ENCODE results near the gene ADK. TPM values are rescaled to one million over a fixed set of nuclear protein-coding genes. Genes with fewer than 3 reads are reported as not detected.

Gene ADK
- total RNA-seq, 2 experiments from 2014 or later, result 56.5 to 57.4 TPM

- Mint-ChIP-seq H3K27ac (no peak overlapping the region), H3K4me3 (no peak overlapping the region), H3K36me3 (peaks cover 37% of the 10 kb centered on the region), H3K27me3 (no peaks in the 10 kb centered on the region), H3K4me1 (peaks cover 6% of the 10 kb centered on the region), H3K9me3 (peaks cover 8% of the 10 kb centered on the region)
- no peak for DNase-seq
These were observed 448.7 kb downstream of the ADK start for GRCh38 chr10:74599672-74600071.

GRCh38 chr10:74600170-74600569 lies 449.1 kb downstream of the ADK start:
- H3K27ac Mint-ChIP-seq, result no peak overlapping the region
- peaks cover 8% of the 10 kb centered on the region for H3K9me3 Mint-ChIP-seq
- H3K4me3 Mint-ChIP-seq, result no peak overlapping the region
- no peaks in the 10 kb centered on the region for H3K27me3 Mint-ChIP-seq
- no peak for DNase-seq
- H3K36me3 Mint-ChIP-seq, result peaks cover 42% of the 10 kb centered on the region
- peaks cover 6% of the 10 kb centered on the region for H3K4me1 Mint-ChIP-seq

GRCh38 chr10:74602576-74602975 lies 451.6 kb downstream of the ADK start:
- H3K4me3 Mint-ChIP-seq, result no peak overlapping the region
- peaks cover 52% of the 10 kb centered on the region for H3K36me3 Mint-ChIP-seq
- H3K4me1 Mint-ChIP-seq, result peaks cover 3% of the 10 kb centered on the region
- peaks cover 10% of the 10 kb centered on the region for H3K9me3 Mint-ChIP-seq
- no peak for DNase-seq
- no peaks in the 10 kb centered on the region for H3K27me3 Mint-ChIP-seq
- H3K27ac Mint-ChIP-seq, result no peak overlapping the region

- Mint-ChIP-seq H3K27me3 (no peaks in the 10 kb centered on the region), H3K36me3 (peaks cover 46% of the 10 kb centered on the region), H3K9me3 (peaks cover 3% of the 10 kb centered on the region), H3K4me3 (no peak overlapping the region), H3K27ac (no peak overlapping the region), H3K4me1 (peaks cover 4% of the 10 kb centered on the region)
- no peak for DNase-seq
These were observed 459.3 kb downstream of the ADK start for GRCh38 chr10:74610299-74610698.

- no peak for DNase-seq
- Mint-ChIP-seq H3K27me3 (no peaks in the 10 kb centered on the region), H3K9me3 (peaks cover 2% of the 10 kb centered on the region), H3K36me3 (peaks cover 40% of the 10 kb centered on the region), H3K27ac (no peak overlapping the region), H3K4me1 (peaks cover 4% of the 10 kb centered on the region), H3K4me3 (no peak overlapping the region)
These were observed 461.2 kb downstream of the ADK start for GRCh38 chr10:74612195-74612594.

GRCh38 chr10:74620626-74621025 lies 469.6 kb downstream of the ADK start:
- Mint-ChIP-seq H3K36me3 (peaks cover 43% of the 10 kb centered on the region), H3K27me3 (no peaks in the 10 kb centered on the region), H3K4me1 (no peaks in the 10 kb centered on the region), H3K4me3 (no peak overlapping the region), H3K9me3 (peaks cover 21% of the 10 kb centered on the region), H3K27ac (no peak overlapping the region)
- no peak for DNase-seq

GRCh38 chr10:74623786-74624185 lies 472.8 kb downstream of the ADK start:
- H3K27me3 Mint-ChIP-seq, result no peaks in the 10 kb centered on the region
- no peak overlapping the region for H3K4me3 Mint-ChIP-seq
- no peaks in the 10 kb centered on the region for H3K4me1 Mint-ChIP-seq
- peaks cover 31% of the 10 kb centered on the region for H3K36me3 Mint-ChIP-seq
- DNase-seq, result no peak
- H3K27ac Mint-ChIP-seq, result no peak overlapping the region
- peaks cover 17% of the 10 kb centered on the region for H3K9me3 Mint-ChIP-seq

- Mint-ChIP-seq H3K27me3 (no peaks in the 10 kb centered on the region), H3K4me3 (no peak overlapping the region), H3K4me1 (no peaks in the 10 kb centered on the region), H3K27ac (no peak overlapping the region), H3K36me3 (peaks cover 28% of the 10 kb centered on the region), H3K9me3 (peaks cover 14% of the 10 kb centered on the region)
- no peak for DNase-seq
These were observed 473.5 kb downstream of the ADK start for GRCh38 chr10:74624501-74624900.

- H3K27ac Mint-ChIP-seq, result no peak overlapping the region
- no peak overlapping the region for H3K4me3 Mint-ChIP-seq
- H3K27me3 Mint-ChIP-seq, result no peaks in the 10 kb centered on the region
These were observed 477.1 kb downstream of the ADK start for GRCh38 chr10:74628136-74628535.

GRCh38 chr10:74634995-74635536 lies 484.0 kb downstream of the ADK start:
- H3K4me1 Mint-ChIP-seq, result no peaks in the 10 kb centered on the region

More at GRCh38 chr10:74628136-74628535, 477.1 kb downstream of the ADK start:
- Mint-ChIP-seq H3K9me3 (no peaks in the 10 kb centered on the region), H3K4me1 (no peaks in the 10 kb centered on the region), H3K36me3 (peaks cover 15% of the 10 kb centered on the region)
- DNase-seq, result no peak

GRCh38 chr10:74635655-74636054 lies 484.6 kb downstream of the ADK start:
- Mint-ChIP-seq H3K36me3 (peaks cover 50% of the 10 kb centered on the region), H3K4me3 (no peak overlapping the region), H3K27me3 (no peaks in the 10 kb centered on the region), H3K27ac (no peak overlapping the region), H3K4me1 (no peaks in the 10 kb centered on the region), H3K9me3 (peaks cover 10% of the 10 kb centered on the region)
- DNase-seq, result no peak

More at GRCh38 chr10:74634995-74635536, 484.0 kb downstream of the ADK start:
- H3K36me3 Mint-ChIP-seq, result peaks cover 50% of the 10 kb centered on the region
- H3K27me3 Mint-ChIP-seq, result no peaks in the 10 kb centered on the region
- no peak overlapping the region for H3K27ac Mint-ChIP-seq
- no peak for DNase-seq
- H3K9me3 Mint-ChIP-seq, result peaks cover 10% of the 10 kb centered on the region
- no peak overlapping the region for H3K4me3 Mint-ChIP-seq

GRCh38 chr10:74637685-74638084 lies 486.7 kb downstream of the ADK start:
- Mint-ChIP-seq H3K36me3 (peaks cover 41% of the 10 kb centered on the region), H3K4me3 (no peak overlapping the region), H3K27me3 (no peaks in the 10 kb centered on the region), H3K27ac (no peak overlapping the region), H3K4me1 (no peaks in the 10 kb centered on the region), H3K9me3 (peaks cover 10% of the 10 kb centered on the region)
- no peak for DNase-seq

- no peaks in the 10 kb centered on the region for H3K27me3 Mint-ChIP-seq
- peaks cover 31% of the 10 kb centered on the region for H3K36me3 Mint-ChIP-seq
- no peak overlapping the region for H3K4me3 Mint-ChIP-seq
- H3K27ac Mint-ChIP-seq, result no peak overlapping the region
- peaks cover 6% of the 10 kb centered on the region for H3K9me3 Mint-ChIP-seq
- H3K4me1 Mint-ChIP-seq, result peaks cover 1% of the 10 kb centered on the region
- DNase-seq, result no peak
These were observed 489.3 kb downstream of the ADK start for GRCh38 chr10:74640134-74640921.

- Mint-ChIP-seq H3K36me3 (peaks cover 23% of the 10 kb centered on the region), H3K27me3 (no peaks in the 10 kb centered on the region), H3K4me1 (peaks cover 1% of the 10 kb centered on the region), H3K4me3 (no peak overlapping the region), H3K27ac (no peak overlapping the region), H3K9me3 (peaks cover 6% of the 10 kb centered on the region)
- no peak for DNase-seq
These were observed 490.6 kb downstream of the ADK start for GRCh38 chr10:74641659-74642058.

- DNase-seq, result no peak
- peaks cover 18% of the 10 kb centered on the region for H3K36me3 Mint-ChIP-seq
- no peak overlapping the region for H3K27ac Mint-ChIP-seq
- H3K4me3 Mint-ChIP-seq, result no peak overlapping the region
- no peaks in the 10 kb centered on the region for H3K27me3 Mint-ChIP-seq
- H3K9me3 Mint-ChIP-seq, result peaks cover 6% of the 10 kb centered on the region
- peaks cover 1% of the 10 kb centered on the region for H3K4me1 Mint-ChIP-seq
These were observed 492.0 kb downstream of the ADK start for GRCh38 chr10:74642901-74643595.
